ENCODE results near the gene MYO5A. TPM values are rescaled to one million over a fixed set of nuclear protein-coding genes. Genes with fewer than 3 reads are reported as not detected.

The MYO5A gene
- polyA plus RNA-seq, 2 of the 4 experiments (the other 2 are of a cell fraction) = 15.1 to 46.7 TPM

DNA sequence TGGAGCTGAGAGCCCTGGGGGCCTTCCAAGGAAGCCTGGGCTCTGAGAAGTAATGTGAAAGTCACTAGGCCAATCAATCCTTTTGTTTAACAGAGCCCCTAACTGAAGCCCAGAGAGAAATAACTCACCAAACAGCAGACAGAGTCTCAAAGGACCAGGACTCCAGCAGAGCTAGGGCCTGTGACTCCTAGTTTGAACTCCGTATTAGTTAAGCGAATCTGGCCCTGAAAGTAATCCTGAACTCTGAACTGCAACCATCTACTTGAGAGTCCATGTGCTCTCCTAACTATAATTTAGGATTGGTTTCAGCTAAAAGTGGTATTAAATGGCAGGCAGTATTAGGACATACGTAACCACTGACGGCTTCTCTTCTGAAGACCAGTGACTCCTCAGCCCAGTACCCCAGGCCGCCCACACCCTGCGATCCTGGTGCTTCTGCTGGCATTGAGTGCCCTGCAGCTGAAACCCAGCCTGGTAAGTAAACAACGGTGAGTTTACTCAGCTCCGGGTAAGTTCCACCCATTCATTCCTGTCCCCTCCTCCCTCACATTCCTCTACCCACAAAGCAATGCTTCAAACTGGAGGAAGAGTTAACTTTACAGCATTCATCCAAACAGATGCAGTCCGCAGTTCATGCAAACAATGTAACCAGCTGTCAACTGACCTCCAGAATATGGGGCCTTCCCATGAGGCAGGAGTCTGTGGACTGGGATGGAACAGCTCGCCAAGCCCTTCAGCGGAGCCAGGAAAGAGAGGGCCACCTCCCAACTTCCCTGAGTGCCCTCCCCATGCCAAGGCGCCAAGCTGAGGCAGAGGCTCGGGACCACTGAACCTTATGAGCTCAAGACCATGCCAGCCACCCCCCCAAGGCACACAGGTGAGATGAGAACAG, 240.4 kb downstream of the MYO5A start (continued):
- TF ChIP-seq RAD21 (conservative IDR thresholded peaks at IDR 0.05 in 1 of 2, IDR thresholded peaks at IDR 0.05 in 1 of 2) (peak; percentile 3 to 20; a peak in 1 of 5 replicates), CHD4 (IDR thresholded peaks at IDR 0.05; ENCODE audit: borderline replicate concordance) (no peak), BHLHE40 (IDR thresholded peaks at IDR 0.05; ENCODE audit: low read depth, low read length) (no peak), CHD2 (IDR thresholded peaks at IDR 0.05; ENCODE audit: low read length, partially characterized antibody) (peak; percentile 12), RCOR1 (IDR thresholded peaks at IDR 0.05; ENCODE audit: low read depth, low read length) (no peak), FOXS1 (CRISPR knock-in tag; IDR thresholded peaks at IDR 0.05) (no peak), NR3C1 (IDR thresholded peaks at IDR 0.05) (no peak), TFCP2L1 (CRISPR knock-in tag; IDR thresholded peaks at IDR 0.05) (no peak), NPAS2 (CRISPR knock-in tag; IDR thresholded peaks at IDR 0.05; ENCODE audit: borderline replicate concordance) (no peak), ZC3H11A (IDR thresholded peaks at IDR 0.05) (no peak), MYC (IDR thresholded peaks at IDR 0.05; ENCODE audit: borderline replicate concordance, low read length) (peak; percentile 63), HDAC2 (IDR thresholded peaks at IDR 0.05) (no peak), JUN (IDR thresholded peaks at IDR 0.05) (peak; percentile 83 to 85; a peak in 4 of 5 replicates), ZNF302 (CRISPR knock-in tag; IDR thresholded peaks at IDR 0.05) (peak; percentile 67; the same call in 1 of the 2 replicates), JUNB (IDR thresholded peaks at IDR 0.05) (0 out of 2 replicates have a peak, but pooled peaks have one; percentile 32), SMC3 (IDR thresholded peaks at IDR 0.05) (peak; percentile 19; the same call in 1 of the 3 replicates), POLR2AphosphoS2 (conservative IDR thresholded peaks at IDR 0.05; ENCODE audit: low read length) (no peak), CBX2 (IDR thresholded peaks at IDR 0.05; ENCODE audit: borderline replicate concordance, low read depth) (no peak), KDM5A (IDR thresholded peaks at IDR 0.05) (no peak), EP300 (IDR thresholded peaks at IDR 0.05) (peak in 1 of 2 experiments; percentile 63; a peak in 2 of 5 replicates), ESRRA (IDR thresholded peaks at IDR 0.05; ENCODE audit: borderline replicate concordance, low read length) (no peak), FOSL2 (IDR thresholded peaks at IDR 0.05) (no peak), FOSL2 (CRISPR knock-in tag; IDR thresholded peaks at IDR 0.05) (peak; percentile 70), EHF (CRISPR knock-in tag; IDR thresholded peaks at IDR 0.05) (peak; percentile 52; the same call in 1 of the 2 replicates), CBX8 (IDR thresholded peaks at IDR 0.05) (no peak), NFE2L2 (conservative IDR thresholded peaks at IDR 0.05; ENCODE audit: low read length) (no peak), HOXA7 (CRISPR knock-in tag; IDR thresholded peaks at IDR 0.05) (no peak), ZSCAN20 (CRISPR knock-in tag; IDR thresholded peaks at IDR 0.05) (no peak), ZFP36 (IDR thresholded peaks at IDR 0.05; ENCODE audit: borderline replicate concordance, partially characterized antibody) (no peak)
- TF ChIP-seq, protein P1, sequence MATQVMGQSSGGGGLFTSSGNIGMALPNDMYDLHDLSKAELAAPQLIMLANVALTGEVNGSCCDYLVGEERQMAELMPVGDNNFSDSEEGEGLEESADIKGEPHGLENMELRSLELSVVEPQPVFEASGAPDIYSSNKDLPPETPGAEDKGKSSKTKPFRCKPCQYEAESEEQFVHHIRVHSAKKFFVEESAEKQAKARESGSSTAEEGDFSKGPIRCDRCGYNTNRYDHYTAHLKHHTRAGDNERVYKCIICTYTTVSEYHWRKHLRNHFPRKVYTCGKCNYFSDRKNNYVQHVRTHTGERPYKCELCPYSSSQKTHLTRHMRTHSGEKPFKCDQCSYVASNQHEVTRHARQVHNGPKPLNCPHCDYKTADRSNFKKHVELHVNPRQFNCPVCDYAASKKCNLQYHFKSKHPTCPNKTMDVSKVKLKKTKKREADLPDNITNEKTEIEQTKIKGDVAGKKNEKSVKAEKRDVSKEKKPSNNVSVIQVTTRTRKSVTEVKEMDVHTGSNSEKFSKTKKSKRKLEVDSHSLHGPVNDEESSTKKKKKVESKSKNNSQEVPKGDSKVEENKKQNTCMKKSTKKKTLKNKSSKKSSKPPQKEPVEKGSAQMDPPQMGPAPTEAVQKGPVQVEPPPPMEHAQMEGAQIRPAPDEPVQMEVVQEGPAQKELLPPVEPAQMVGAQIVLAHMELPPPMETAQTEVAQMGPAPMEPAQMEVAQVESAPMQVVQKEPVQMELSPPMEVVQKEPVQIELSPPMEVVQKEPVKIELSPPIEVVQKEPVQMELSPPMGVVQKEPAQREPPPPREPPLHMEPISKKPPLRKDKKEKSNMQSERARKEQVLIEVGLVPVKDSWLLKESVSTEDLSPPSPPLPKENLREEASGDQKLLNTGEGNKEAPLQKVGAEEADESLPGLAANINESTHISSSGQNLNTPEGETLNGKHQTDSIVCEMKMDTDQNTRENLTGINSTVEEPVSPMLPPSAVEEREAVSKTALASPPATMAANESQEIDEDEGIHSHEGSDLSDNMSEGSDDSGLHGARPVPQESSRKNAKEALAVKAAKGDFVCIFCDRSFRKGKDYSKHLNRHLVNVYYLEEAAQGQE (IDR thresholded peaks at IDR 0.05) = no peak
- TF ChIP-seq, protein P2, sequence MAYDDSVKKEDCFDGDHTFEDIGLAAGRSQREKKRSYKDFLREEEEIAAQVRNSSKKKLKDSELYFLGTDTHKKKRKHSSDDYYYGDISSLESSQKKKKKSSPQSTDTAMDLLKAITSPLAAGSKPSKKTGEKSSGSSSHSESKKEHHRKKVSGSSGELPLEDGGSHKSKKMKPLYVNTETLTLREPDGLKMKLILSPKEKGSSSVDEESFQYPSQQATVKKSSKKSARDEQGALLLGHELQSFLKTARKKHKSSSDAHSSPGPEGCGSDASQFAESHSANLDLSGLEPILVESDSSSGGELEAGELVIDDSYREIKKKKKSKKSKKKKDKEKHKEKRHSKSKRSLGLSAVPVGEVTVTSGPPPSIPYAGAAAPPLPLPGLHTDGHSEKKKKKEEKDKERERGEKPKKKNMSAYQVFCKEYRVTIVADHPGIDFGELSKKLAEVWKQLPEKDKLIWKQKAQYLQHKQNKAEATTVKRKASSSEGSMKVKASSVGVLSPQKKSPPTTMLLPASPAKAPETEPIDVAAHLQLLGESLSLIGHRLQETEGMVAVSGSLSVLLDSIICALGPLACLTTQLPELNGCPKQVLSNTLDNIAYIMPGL (CRISPR knock-in tag; IDR thresholded peaks at IDR 0.05; ENCODE audit: borderline replicate concordance) = no peak
- TF ChIP-seq, protein P3, sequence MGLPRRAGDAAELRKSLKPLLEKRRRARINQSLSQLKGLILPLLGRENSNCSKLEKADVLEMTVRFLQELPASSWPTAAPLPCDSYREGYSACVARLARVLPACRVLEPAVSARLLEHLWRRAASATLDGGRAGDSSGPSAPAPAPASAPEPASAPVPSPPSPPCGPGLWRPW (IDR thresholded peaks at IDR 0.05) = no peak
- TF ChIP-seq, protein P4, sequence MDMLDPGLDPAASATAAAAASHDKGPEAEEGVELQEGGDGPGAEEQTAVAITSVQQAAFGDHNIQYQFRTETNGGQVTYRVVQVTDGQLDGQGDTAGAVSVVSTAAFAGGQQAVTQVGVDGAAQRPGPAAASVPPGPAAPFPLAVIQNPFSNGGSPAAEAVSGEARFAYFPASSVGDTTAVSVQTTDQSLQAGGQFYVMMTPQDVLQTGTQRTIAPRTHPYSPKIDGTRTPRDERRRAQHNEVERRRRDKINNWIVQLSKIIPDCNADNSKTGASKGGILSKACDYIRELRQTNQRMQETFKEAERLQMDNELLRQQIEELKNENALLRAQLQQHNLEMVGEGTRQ (IDR thresholded peaks at IDR 0.05) = no peak
- TF ChIP-seq, protein P5, sequence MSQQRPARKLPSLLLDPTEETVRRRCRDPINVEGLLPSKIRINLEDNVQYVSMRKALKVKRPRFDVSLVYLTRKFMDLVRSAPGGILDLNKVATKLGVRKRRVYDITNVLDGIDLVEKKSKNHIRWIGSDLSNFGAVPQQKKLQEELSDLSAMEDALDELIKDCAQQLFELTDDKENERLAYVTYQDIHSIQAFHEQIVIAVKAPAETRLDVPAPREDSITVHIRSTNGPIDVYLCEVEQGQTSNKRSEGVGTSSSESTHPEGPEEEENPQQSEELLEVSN (IDR thresholded peaks at IDR 0.05; ENCODE audit: borderline replicate concordance, low read depth) = no peak
- TF ChIP-seq, protein P6, sequence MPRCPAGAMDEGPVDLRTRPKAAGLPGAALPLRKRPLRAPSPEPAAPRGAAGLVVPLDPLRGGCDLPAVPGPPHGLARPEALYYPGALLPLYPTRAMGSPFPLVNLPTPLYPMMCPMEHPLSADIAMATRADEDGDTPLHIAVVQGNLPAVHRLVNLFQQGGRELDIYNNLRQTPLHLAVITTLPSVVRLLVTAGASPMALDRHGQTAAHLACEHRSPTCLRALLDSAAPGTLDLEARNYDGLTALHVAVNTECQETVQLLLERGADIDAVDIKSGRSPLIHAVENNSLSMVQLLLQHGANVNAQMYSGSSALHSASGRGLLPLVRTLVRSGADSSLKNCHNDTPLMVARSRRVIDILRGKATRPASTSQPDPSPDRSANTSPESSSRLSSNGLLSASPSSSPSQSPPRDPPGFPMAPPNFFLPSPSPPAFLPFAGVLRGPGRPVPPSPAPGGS (IDR thresholded peaks at IDR 0.05) = 0 out of 3 replicates have a peak, but pooled peaks have one; percentile 34
